Neural progenitor cell (in vitro differentiated cells): Measurements from ENCODE around the gene PCCA. TPM values are rescaled to one million over a fixed set of nuclear protein-coding genes. Genes with fewer than 3 reads are reported as not detected.

Source experiments
- DNase-seq: peaks from one replicate; pipeline ENCODE4 v3.0.0-alpha.2; 2016; ENCODE audit warnings: low spot score
- H2AFZ ChIP-seq: fragments of 200-600 bp; sonication (generic); replicated peaks from 2 replicates; pipeline ENCODE4 v1.6.1; 2016; ENCODE audit warnings: antibody characterized with exemption
- H3F3A ChIP-seq: fragments of 200-600 bp; sonication (generic); 2 replicates; pipeline ENCODE4 v1.6.1; 2016; ENCODE audit warnings: antibody characterized with exemption, low read depth
- H3K27ac ChIP-seq: fragments of 200-600 bp; sonication (generic); 2 replicates; pipeline ENCODE4 v1.5.1; 2016; ENCODE audit warnings: mild to moderate bottlenecking
- H3K27me3 ChIP-seq: fragments of 200-600 bp; sonication (generic); 2 replicates; pipeline ENCODE4 v1.6.1; 2016; ENCODE audit warnings: mild to moderate bottlenecking, moderate library complexity
- H3K36me3 ChIP-seq: fragments of 200-600 bp; sonication (generic); 2 replicates; pipeline ENCODE4 v1.5.1; 2016
- H3K4me1 ChIP-seq: fragments of 200-600 bp; sonication (generic); 2 replicates; pipeline ENCODE4 v1.6.1; 2016; ENCODE audit warnings: mixed run types
- H3K4me2 ChIP-seq: fragments of 200-600 bp; sonication (generic); 2 replicates; pipeline ENCODE4 v1.6.1; 2016
- H3K4me3 ChIP-seq: fragments of 200-600 bp; sonication (generic); 2 replicates; pipeline ENCODE4 v1.5.1; 2016
- H3K79me2 ChIP-seq: fragments of 200-600 bp; sonication (generic); 2 replicates; pipeline ENCODE4 v1.6.1; 2016; ENCODE audit warnings: low read depth
- H3K9ac ChIP-seq: fragments of 200-600 bp; sonication (generic); 2 replicates; pipeline ENCODE4 v1.6.1; 2016
- H3K9me3 ChIP-seq: fragments of 200-600 bp; sonication (generic); 2 replicates; pipeline ENCODE4 v1.5.1; 2016; ENCODE audit warnings: low read depth
- H4K20me1 ChIP-seq: fragments of 200-600 bp; sonication (generic); 2 replicates; pipeline ENCODE4 v1.6.1; 2016; ENCODE audit warnings: low read depth
- H3K27ac Mint-ChIP-seq: 3 replicates; pipeline ENCODE4 v1.8.0; 2021; ENCODE audit warnings: mixed read lengths
- H3K27me3 Mint-ChIP-seq: 2 replicates; pipeline ENCODE4 v1.8.0; 2022; ENCODE audit warnings: low read depth, mild to moderate bottlenecking, inconsistent platforms, moderate library complexity, mixed read lengths; ENCODE audit not compliant: insufficient read depth
- H3K36me3 Mint-ChIP-seq: 3 replicates; pipeline ENCODE4 v1.8.0; 2021; ENCODE audit warnings: mixed read lengths
- H3K4me1 Mint-ChIP-seq: 3 replicates; pipeline ENCODE4 v1.8.0; 2021; ENCODE audit warnings: mixed read lengths
- H3K4me3 Mint-ChIP-seq: 3 replicates; pipeline ENCODE4 v1.8.0; 2021; ENCODE audit warnings: mild to moderate bottlenecking, moderate library complexity, mixed read lengths
- H3K9me3 Mint-ChIP-seq: 3 replicates; pipeline ENCODE4 v1.8.0; 2020; ENCODE audit warnings: mixed read lengths
- CTCF ChIP-seq: fragments of 200-600 bp; sonication (generic); IDR thresholded peaks from 2 replicates; pipeline ENCODE4 v1.5.1; 2017; ENCODE audit warnings: antibody characterized with exemption, mild to moderate bottlenecking
- EZH2 ChIP-seq: fragments of 200-600 bp; sonication (generic); IDR thresholded peaks from 2 replicates; pipeline ENCODE4 v1.6.1; 2017; ENCODE audit warnings: antibody characterized with exemption, mild to moderate bottlenecking, moderate library complexity
- EZH2phosphoT487 ChIP-seq: fragments of 200-600 bp; sonication (generic); IDR thresholded peaks from 2 replicates; pipeline ENCODE4 v1.6.1; 2017; ENCODE audit warnings: antibody characterized with exemption
- total RNA-seq: library from RNA; depleted of rRNA; stranded (reverse); fragments of >200 nt; gene quantifications from 2 replicates; pipeline ENCODE4 v1.2.3, GENCODE V29; 2015; ENCODE audit warnings: low replicate concordance

PCCA gene
- total RNA-seq, 1 donor from 2014 or later = 60.6 TPM

GRCh38 chr13:100503622-100504021, 414.7 kb downstream of the PCCA start:
- peaks cover 3% of the 10 kb centered on the region for H3K36me3 Mint-ChIP-seq

GRCh38 chr13:100506154-100506553, 417.3 kb downstream of the PCCA start:
- H3K9ac ChIP-seq = no peak overlapping the region
- TF ChIP-seq EZH2 (no peak), CTCF (no peak), EZH2phosphoT487 (no peak)
- H3K4me1 ChIP-seq = peaks cover 30% of the 10 kb centered on the region
- H3K79me2 ChIP-seq = peaks cover 3% of the 10 kb centered on the region
- H4K20me1 ChIP-seq = no peaks in the 10 kb centered on the region
- H3K27me3 ChIP-seq = no peaks in the 10 kb centered on the region
- H3K9me3 ChIP-seq = no peaks in the 10 kb centered on the region
- H3K27ac ChIP-seq = no peak overlapping the region
- H3K4me2 ChIP-seq = no peak overlapping the region
- Mint-ChIP-seq H3K27me3 (peaks cover 3% of the 10 kb centered on the region), H3K4me1 (peaks cover 39% of the 10 kb centered on the region), H3K9me3 (no peaks in the 10 kb centered on the region), H3K36me3 (peaks cover 3% of the 10 kb centered on the region), H3K4me3 (no peak overlapping the region), H3K27ac (no peak overlapping the region)
- H3K36me3 ChIP-seq = no peaks in the 10 kb centered on the region
- no peak overlapping the region for H3K4me3 ChIP-seq
- peaks cover 12% of the 10 kb centered on the region for H3F3A ChIP-seq
- no peak overlapping the region for H2AFZ ChIP-seq
- no peak for DNase-seq

More at GRCh38 chr13:100503622-100504021, 414.7 kb downstream of the PCCA start:
- no peak overlapping the region for H2AFZ ChIP-seq
- H3K9me3 Mint-ChIP-seq = no peaks in the 10 kb centered on the region
- no peak overlapping the region for H3K4me3 ChIP-seq
- H3K4me3 Mint-ChIP-seq = no peak overlapping the region
- peaks cover 10% of the 10 kb centered on the region for H3K4me1 ChIP-seq
- H3K27ac Mint-ChIP-seq = no peak overlapping the region
- peaks cover 18% of the 10 kb centered on the region for H3K4me1 Mint-ChIP-seq
- no peaks in the 10 kb centered on the region for H3K36me3 ChIP-seq
- H3K27ac ChIP-seq = no peak overlapping the region
- peaks cover 3% of the 10 kb centered on the region for H3K27me3 Mint-ChIP-seq
- no peaks in the 10 kb centered on the region for H3K79me2 ChIP-seq
- peaks cover 5% of the 10 kb centered on the region for H3F3A ChIP-seq
- no peak for TF ChIP-seq CTCF
- TF ChIP-seq EZH2phosphoT487 = no peak
- TF ChIP-seq EZH2 = no peak
- H3K27me3 ChIP-seq = no peaks in the 10 kb centered on the region
- no peaks in the 10 kb centered on the region for H3K9me3 ChIP-seq
- H3K4me2 ChIP-seq = no peak overlapping the region
- H4K20me1 ChIP-seq = no peaks in the 10 kb centered on the region
- DNase-seq = no peak
- no peak overlapping the region for H3K9ac ChIP-seq

GRCh38 chr13:100506600-100507422, 417.9 kb downstream of the PCCA start:
- peaks cover 3% of the 10 kb centered on the region for H3K27me3 Mint-ChIP-seq
- H3K9me3 Mint-ChIP-seq = no peaks in the 10 kb centered on the region
- peaks cover 35% of the 10 kb centered on the region for H3K4me1 ChIP-seq
- no peak overlapping the region for H3K4me3 Mint-ChIP-seq
- peaks cover 3% of the 10 kb centered on the region for H3K36me3 Mint-ChIP-seq
- peaks cover 3% of the 10 kb centered on the region for H3K79me2 ChIP-seq
- no peak overlapping the region for H3K27ac Mint-ChIP-seq
- H3F3A ChIP-seq = peaks cover 17% of the 10 kb centered on the region
- no peak overlapping the region for H3K4me2 ChIP-seq
- no peaks in the 10 kb centered on the region for H3K36me3 ChIP-seq
- H3K9ac ChIP-seq = no peak overlapping the region
- no peak for DNase-seq
- no peak overlapping the region for H3K27ac ChIP-seq
- no peak overlapping the region for H2AFZ ChIP-seq
- peaks cover 46% of the 10 kb centered on the region for H3K4me1 Mint-ChIP-seq
- TF ChIP-seq EZH2 = no peak
- no peak for TF ChIP-seq CTCF
- no peak for TF ChIP-seq EZH2phosphoT487
- no peaks in the 10 kb centered on the region for H4K20me1 ChIP-seq
- H3K4me3 ChIP-seq = no peak overlapping the region
- no peaks in the 10 kb centered on the region for H3K9me3 ChIP-seq
- no peaks in the 10 kb centered on the region for H3K27me3 ChIP-seq
